ENCODE data around the gene XRCC3.
"Not testable (repeated sequence)": the region's sequence is repeated elsewhere in the genome, so short reads cannot be mapped to it uniquely, and the experiment has no call there.

Gene XRCC3

DNA sequence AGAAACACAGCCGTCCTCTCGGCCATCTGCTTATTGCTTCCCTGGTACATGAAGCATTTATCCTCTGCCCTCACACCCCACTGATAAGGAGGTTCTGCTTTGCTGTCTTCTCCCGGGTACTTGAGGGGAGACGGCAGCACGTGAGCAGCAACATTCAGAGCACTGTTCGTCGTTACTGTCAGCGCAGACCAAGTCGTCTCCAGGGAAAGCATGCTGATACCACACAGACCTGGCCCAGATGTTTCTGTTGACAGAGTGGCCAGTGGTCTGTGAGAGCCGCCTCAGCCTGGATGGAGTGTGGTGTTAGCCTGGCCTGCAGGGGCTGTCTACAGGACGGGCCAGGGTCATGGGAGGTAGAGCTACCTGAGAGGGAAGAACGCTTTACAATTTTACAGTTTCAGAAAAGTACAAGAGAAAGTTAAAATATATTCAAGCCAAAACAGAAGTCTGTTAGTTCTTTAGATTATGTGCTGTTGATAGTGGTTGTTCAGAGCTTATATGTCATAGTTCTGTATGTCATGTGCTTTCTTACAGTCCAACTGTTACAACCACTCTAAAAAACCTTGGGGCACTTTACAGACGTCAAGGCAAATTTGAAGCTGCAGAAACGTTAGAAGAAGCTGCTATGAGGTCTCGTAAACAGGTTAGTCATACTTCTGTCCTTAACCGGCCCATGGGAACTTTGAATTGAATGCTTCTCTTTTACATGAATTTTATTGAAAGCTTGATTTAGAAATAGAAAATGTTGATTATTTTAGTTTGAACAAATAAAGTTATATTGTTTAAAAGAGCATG, 38.2 kb downstream of the XRCC3 start:
- FAIRE-seq (no peak), DNase-seq (ENCODE audit: insufficient read length, low spot score) (no peak)

DNA sequence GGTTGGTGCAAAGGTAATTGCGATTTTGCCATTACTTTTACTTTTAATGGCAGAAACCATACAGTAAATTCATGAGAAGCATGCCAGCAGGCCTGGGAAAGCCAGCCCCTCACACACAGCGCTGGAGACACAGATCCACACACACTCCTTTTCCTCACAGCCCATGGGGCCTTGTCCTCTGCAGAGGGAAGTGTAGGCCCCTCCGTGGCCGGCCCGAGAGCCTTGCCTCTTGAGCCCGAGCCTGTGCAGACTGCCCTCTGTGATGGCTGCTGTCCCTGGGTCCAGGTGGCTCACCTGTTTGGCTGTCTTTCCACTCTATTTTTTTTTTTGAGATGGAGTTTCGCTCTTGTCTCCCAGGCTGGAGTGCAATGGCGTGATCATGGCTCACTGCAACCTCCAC, 39.3 kb downstream of the XRCC3 start:
- FAIRE-seq (no peak), DNase-seq (ENCODE audit: insufficient read length, low spot score) (no peak)

DNA sequence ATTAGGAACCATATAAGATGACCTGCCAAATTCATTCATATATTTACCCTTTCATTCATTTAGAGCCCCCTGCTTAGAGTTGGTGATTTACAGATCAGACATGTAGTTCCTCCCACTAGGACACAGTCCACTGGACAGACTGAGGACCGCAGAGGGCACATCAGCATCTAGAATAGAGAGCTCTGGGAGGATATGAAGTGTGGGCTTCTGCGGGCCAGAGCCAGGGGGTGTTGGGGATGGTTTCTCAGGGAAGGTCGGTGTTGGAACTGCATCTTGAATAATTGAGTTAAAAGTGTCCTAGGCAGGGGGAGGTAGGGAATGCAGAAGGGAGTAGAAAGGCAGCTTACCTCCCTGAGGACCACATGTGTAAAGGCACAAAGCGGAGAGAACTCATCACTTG, 43.3 kb downstream of the XRCC3 start:
- FAIRE-seq = no peak
- no peak for DNase-seq (ENCODE audit: insufficient read length, low spot score)

DNA sequence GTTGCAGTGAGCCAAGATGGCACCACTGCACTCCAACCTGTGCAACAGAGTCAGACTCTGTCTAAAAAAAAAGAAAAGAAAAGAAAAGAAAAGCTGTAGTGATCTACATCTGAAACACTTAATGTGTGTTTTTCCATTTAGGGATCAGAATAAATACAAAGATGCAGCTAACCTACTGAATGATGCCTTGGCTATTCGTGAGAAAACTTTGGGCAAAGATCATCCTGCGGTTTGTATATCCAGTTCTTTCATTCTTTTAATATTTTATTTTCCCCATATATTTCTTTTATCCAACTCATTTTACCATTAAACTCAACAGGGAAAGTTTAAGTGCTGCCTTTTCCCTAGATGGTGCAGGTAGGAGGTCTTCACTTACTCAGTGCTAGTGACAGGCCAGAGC, 45.9 kb downstream of the XRCC3 start:
- no peak for FAIRE-seq
- no peak for DNase-seq (ENCODE audit: insufficient read length, low spot score)

DNA sequence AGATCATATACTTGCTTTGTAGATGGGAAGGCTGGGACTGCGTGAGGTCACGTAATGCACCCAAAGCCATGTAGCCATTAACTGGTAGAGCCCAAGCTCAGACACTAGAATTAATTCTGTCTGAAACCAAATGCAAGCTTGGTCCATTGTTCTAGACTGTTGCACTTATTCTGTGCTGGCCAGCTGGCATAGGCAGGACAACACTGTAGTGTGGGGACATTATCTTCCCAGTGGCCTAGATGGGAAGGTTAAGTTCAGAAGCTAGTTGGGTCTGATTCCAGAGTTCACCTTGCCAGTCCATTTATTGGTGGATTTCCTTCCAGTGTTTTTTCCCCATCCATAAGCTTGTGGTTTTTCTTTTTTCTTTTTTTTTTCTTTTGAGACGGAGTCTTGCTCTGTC, 47.1 kb downstream of the XRCC3 start:
- no peak for FAIRE-seq
- DNase-seq (ENCODE audit: insufficient read length, low spot score) = no peak

DNA sequence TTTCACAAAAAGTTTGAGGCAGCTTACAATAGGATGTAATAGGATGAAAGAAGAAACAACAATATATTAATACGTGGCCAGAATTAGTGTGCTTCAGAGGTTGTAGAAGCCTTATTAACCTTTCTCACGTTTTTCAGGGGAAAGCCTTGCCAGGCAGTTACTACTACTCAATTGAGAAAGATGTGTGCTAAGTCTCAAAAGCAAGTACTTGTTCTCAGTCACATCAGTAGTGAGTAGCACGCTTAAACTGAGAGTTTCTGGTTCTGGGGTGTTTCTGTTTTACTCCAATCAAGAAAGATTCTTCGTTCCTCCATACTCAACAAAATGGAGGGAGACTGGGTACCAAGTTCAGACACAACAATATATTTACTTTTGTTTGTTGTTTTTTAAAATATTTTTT, 47.6 kb downstream of the XRCC3 start:
- no peak for FAIRE-seq
- DNase-seq (ENCODE audit: insufficient read length, low spot score) = no peak

DNA sequence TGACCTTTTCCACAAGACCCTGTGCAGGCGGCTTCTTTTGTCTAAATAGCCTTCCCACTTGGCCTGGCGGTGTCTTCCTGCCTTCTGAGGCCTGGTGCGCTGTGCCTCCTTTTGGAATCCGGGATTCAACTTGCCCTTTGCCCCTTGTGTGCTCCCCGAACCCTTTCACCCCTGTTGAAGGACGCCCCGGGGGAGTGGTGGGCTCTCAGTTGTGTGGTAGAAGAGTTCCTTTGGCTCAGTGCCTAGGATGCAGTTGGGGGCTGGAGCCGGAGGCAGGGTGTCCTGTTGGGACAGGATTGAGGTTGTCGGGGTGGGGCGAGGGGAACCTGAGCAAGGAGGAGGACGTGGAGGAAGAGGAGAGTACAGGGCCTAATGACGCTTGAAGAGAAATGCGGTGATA, 51.7 kb downstream of the XRCC3 start:
- DNase-seq (ENCODE audit: insufficient read length, low spot score) (no peak), FAIRE-seq (no peak)

DNA sequence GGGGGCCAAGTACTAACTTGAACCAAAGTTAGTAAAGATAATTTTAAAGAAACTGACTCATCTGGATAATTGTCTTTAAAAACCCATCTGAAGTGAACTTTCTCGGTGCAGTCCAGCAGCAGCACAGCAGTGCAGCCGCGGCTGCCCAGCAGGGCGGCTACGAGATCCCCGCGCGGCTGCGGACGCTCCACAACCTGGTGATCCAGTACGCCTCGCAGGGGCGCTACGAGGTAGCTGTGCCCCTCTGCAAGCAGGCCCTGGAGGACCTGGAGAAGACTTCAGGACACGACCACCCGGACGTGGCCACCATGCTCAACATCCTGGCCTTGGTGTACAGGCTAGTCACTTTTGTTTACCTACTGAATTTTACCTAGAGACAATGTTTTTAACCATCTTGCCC, 52.7 kb downstream of the XRCC3 start:
- no peak for FAIRE-seq

DNA sequence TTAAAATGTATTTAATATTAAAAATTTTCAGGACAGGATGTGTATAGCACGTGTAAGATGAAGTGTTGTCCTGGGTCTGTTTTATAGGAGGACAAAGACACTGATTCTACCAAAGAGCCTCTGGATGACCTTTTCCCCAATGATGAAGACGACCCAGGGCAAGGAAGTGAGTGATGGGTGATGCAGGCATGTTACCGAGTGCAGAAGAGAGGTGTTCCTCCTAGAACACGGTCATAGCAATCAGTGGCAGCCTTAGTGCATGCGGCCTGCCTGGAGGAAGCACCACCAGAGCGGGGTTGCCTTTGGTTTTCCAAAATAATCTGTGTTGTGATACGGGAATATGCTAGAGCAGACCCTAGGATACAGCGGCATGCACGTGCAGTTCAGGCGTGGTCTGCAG, 53.2 kb downstream of the XRCC3 start:
- no peak for DNase-seq (ENCODE audit: insufficient read length, low spot score)
- FAIRE-seq = no peak

More for the DNA sequence above, 52.7 kb downstream of the XRCC3 start:
- DNase-seq (ENCODE audit: insufficient read length, low spot score) = no peak

DNA sequence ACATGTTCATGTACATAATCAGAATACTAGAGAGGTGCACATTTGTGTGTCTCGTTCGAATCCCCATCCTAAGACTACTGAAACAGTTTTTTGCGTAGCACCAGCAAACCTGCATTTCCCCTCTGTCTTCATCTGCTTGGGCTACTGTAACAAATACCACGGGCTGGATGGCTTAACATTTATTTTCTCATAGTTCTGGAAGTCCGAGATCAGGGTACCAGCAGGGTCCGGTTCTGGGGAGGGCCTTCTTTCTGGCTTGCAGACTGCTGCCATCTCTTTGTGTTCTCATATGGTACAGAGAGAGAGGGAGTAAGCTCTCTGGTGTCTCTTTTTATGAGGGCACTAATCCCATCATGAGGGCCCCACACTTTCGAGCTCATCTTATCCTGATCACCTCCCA, 55.6 kb downstream of the XRCC3 start:
- DNase-seq (ENCODE audit: insufficient read length, low spot score) = no peak
- no peak for FAIRE-seq

DNA sequence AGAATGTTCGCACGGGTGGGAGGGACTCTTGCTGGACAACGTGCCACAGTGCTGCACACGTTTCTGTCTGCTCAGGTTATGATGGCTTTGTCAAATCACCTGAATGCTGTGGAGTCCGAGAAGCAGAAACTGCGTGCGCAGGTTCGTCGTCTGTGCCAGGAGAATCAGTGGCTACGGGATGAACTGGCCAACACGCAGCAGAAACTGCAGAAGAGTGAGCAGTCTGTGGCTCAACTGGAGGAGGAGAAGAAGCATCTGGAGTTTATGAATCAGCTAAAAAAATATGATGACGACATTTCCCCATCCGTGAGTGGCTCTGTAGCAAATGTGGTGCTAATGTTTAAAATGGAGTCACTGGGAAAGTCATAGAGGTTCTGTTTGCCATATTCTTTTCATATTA, 57.8 kb downstream of the XRCC3 start:
- DNase-seq (ENCODE audit: insufficient read length, low spot score) = no peak
- FAIRE-seq = no peak

DNA sequence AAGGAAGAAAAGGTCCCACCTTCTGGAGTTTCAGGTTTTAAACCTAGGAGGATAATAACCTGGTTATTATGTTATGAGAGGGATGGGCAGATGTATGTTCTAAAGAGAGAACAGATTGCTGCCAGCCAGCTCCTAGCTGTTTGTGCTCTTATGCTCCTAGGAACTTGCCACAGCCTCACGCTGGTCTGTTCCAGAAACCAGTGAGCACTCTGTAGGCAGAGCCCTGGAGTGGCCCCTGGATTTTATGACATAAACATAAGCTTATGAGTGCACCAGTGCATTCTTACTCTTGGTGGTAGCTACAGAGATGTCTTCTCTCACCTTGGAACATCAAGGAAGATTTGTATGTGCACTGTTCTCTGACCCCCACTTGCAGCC, 58.5 kb downstream of the XRCC3 start:
- FAIRE-seq (no peak), DNase-seq (ENCODE audit: insufficient read length, low spot score) (no peak)

DNA sequence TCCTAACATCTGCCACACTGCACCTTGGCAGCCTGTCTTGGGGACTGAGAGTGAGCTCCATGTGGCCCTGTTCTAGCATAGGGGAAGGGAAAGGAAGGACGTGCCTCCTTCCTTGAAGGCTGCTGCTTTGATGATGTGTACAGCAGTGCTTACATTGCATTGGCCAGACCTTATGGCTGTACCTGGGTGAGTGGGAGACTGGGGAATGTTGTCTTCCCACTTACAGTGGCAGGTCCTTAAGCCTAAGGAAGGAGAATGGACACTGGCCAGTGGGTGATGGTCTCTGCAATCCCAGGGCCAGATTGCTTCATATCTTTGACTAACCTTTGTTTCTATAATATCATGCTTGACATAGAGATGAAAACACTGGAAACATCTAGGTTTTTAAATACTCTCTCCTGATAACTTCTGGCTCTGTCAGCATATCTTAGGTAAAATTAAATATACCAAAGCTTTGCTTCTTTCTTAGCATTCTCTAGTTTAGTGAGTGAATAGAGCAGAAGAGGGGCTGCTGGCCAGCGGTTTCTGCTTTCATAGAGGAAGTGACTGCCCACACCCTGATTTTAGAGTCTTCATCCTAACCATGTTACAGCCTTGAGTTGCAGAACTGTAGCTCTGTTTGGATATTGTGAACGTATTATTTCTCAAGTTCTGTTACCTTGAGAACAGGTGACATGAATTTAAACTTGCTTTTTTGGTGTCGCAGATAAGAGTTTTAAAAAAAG, 59.1 kb downstream of the XRCC3 start:
- FAIRE-seq (no peak), DNase-seq (ENCODE audit: insufficient read length, low spot score) (no peak)

DNA sequence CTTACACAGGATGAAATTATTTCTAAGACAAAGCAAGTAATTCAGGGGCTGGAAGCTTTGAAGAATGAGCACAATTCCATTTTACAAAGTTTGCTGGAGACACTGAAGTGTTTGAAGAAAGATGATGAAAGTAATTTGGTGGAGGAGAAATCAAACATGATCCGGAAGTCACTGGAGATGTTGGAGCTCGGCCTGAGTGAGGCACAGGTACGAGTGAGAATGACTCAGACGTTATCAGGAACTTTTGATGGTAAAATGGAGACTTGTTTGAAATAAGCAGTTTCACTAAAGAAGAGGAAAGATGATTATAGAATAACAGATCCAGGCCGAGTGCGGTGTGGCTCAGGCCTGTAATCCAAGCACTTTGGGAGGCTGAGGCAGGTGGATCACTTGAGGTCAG, 60.6 kb downstream of the XRCC3 start:
- DNase-seq (ENCODE audit: insufficient read length, low spot score) = no peak
- no peak for FAIRE-seq

DNA sequence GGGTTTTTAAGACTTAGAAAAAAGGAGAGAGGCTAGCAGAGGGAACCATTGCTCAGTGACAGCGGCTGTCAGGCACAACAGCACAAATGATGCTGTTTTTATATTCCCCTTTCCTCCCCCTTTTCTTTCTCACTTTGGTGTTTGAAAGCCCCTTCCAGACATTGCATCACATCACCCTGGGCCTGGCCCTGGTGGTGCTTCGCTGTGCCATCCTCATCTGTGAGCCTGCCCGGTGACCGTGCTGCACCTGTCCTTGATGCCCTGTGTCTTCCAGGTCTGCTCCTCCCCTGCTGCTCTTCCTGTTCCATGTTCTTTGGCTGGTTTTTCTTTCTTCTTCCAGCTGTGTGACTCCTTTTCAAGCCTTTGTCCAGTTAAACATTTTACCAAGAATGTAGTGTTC, 61.4 kb downstream of the XRCC3 start:
- no peak for FAIRE-seq
- DNase-seq (ENCODE audit: insufficient read length, low spot score) = no peak

DNA sequence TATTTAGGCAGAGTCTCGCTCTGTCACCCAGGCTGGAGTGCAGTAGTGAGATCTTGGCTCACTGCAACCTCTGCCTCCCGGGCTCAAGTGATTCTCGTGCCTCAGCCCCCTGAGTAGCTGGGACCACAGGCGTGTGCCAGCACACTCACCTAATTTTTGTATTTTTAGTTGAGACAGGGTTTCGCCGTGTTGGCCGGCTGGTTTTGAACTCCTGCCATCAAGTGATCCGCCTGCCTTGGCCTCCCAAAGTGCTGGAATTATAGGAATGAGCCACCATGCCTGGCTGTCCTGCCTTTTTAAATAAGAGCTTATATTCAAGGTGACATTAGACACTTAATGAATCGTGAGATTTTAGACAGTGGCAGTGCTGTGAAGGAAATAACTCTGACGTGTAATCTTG, 61.9 kb downstream of the XRCC3 start:
- FAIRE-seq; DNase-seq (ENCODE audit: insufficient read length, low spot score): not testable (repeated sequence)

DNA sequence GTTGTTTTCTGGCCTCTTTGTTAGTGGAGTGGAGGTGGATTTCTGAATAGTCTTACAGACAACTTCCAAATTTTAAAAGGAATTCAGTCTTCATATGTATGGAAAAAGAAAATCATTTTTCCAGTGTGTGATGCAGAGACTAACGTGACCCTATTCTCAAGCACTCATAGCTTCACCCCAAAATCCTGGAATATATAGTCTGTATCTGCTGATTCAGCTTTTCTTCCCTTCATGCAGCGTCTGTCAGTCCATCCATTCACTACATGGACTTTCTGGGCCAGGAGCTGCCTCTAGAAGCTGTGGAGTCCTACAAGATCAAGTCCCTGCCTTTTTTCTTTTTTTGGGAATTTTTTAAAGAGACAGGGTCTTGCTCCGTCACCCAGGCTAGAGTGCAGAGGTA, 62.4 kb downstream of the XRCC3 start:
- FAIRE-seq (no peak), DNase-seq (ENCODE audit: insufficient read length, low spot score) (no peak)

DNA sequence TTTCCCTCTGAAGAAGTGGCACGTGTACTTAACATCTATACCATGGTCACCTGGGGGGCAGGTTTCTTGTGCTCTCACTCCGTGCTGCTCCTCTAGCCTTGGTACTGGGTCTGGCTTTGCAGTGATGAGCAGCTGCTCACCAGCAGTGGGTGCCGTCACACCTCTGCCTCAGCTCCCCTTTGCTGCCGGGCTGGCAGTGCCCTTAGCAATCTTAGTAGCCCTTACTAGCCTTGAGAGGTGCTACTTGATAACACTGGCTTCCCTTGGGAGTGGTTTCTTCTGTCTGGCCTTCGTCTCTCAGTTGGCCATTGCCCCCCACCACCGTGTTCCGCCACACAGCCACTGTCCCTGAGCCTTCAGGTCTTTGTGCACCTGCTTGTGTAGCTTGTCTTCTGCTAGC, 63.7 kb downstream of the XRCC3 start:
- FAIRE-seq (no peak), DNase-seq (ENCODE audit: insufficient read length, low spot score) (no peak)

DNA sequence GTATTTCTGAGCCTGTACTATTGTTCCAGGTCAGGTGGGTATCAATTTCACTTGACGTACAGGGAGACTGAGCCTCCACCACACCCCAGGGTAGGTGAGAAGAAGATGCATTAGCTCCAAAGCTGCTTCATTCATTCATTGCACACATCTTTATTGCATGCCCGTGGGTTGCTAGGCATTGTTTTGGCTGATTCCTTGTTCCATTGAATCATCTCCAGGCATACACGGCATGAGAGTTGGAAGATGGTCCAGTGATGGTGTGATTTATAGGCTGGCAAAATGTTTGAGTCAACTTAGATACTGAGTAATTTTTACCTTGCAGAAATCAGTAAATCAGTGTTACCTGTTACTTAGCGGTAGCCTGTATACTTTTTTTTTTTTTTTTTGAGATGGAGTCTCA, 65.0 kb downstream of the XRCC3 start:
- DNase-seq (ENCODE audit: insufficient read length, low spot score) (no peak), FAIRE-seq (no peak)

DNA sequence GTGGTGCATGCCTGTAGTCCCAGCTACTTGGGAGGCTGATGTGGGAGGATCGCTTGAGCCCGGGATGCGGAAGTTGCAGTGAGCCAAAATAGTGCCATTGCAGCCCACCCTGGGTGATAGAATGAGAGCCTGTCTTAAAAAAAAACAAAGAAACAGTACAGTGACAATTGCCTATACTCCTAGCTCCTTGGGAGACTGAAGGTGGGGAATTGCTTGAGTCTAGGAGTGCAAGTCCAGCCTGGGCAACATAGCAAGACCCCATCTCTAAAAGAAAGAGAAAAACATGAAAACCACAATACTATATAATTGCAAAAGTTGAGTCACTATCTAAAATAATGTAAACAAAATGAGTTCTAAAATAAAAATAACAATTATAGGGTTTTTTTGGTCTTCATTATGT, 66.2 kb downstream of the XRCC3 start:
- no peak for DNase-seq (ENCODE audit: insufficient read length, low spot score)
- FAIRE-seq = no peak

Measured in HTR-8/SVneo (cell line).